HUES64 (cell line): ENCODE results near the gene SLCO6A1.

ENCODE experiments used
- H3K27ac ChIP-seq: 2 replicates; pipeline ENCODE4 v1.7.0; 2013; ENCODE audit warnings: low read depth, low read length, inconsistent platforms
- H3K27me3 ChIP-seq: 2 replicates; pipeline ENCODE4 v1.6.1; 2013; ENCODE audit warnings: mild to moderate bottlenecking, low read length; ENCODE audit not compliant: insufficient read depth
- H3K36me3 ChIP-seq: 2 replicates; pipeline ENCODE4 v1.6.1; 2013; ENCODE audit warnings: mild to moderate bottlenecking, low read length; ENCODE audit not compliant: insufficient read depth
- H3K4me1 ChIP-seq: 2 replicates; pipeline ENCODE4 v1.6.1; 2013; ENCODE audit warnings: mild to moderate bottlenecking, low read length, moderate library complexity; ENCODE audit not compliant: insufficient read depth
- H3K4me3 ChIP-seq: 2 replicates; pipeline ENCODE4 v1.5.1; 2013; ENCODE audit warnings: mild to moderate bottlenecking, low read length, moderate library complexity
- H3K9ac ChIP-seq: 2 replicates; pipeline ENCODE4 v1.6.1; 2013; ENCODE audit warnings: mild to moderate bottlenecking, low read depth, low read length
- H3K9me3 ChIP-seq: 2 replicates; pipeline ENCODE4 v1.6.1; 2013; ENCODE audit warnings: low read depth, low read length; ENCODE audit not compliant: insufficient read depth
- WGBS: fragments of 150-250, 120-280 bp; methylation state at CpG from one replicate; pipeline ENCODE4 v1.1.7; 2013; ENCODE audit warnings: missing lambda C conversion rate; 5-methylcytosine and 5-hydroxymethylcytosine counted together

Gene SLCO6A1

DNA sequence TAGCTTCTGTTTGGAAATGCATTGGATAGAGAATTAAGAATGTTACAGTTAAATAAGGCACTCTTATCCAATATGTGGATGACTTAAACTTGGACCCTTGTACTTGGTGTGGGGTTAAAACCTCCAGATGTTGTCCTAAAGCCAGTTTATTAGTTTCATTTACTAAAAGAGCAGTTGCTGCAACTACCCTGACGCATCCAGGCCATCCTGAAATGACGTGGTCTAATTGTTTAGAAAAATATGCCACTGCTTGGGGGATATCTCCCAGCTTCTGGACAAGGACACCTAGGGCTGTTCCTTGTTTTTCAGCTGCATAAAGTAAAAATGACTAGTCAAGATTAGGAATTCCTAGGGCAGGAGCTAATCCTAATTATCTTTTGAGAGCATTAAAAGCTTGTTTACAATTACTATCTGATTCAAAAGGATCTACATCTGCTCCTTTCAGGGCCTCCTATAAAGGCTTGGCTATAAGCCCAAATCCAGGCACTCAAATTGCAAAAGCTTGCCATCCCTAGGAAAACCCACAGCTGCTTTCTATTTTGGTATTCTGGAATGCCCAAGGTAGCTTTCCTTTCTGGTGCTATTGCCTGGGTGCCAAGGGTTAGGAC, 157.0 kb downstream of the SLCO6A1 start:
- no peaks in the 10 kb centered on the region for H3K36me3 ChIP-seq
- WGBS, result 94% methylated on average over 2 of the region's 2 CpGs

DNA sequence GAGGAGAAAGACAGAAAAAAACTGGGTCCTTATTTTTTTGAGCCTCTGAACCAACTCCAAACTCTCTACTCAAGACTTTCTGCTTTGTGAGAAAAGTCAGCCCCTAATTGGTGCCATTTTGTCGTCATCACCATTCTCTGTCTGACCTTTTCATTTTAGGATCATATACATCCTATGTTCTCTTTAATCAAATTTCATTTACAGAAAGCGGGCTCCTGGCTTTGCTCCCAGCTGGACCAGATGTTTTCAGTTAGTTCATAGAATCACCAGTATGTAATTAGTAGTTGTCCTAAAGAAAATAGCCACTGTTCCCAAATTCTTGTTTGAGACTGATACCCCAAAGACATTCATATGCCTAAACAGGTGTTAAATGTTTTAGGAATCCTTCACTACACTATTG, 174.1 kb downstream of the SLCO6A1 start:
- Histone ChIP-seq H3K9ac (no peak overlapping the region), H3K9me3 (no peaks in the 10 kb centered on the region), H3K27ac (no peak overlapping the region), H3K4me3 (no peak overlapping the region), H3K27me3 (no peaks in the 10 kb centered on the region), H3K4me1 (no peaks in the 10 kb centered on the region), H3K36me3 (no peaks in the 10 kb centered on the region)
- 96% methylated on average over 2 of the region's 2 CpGs for WGBS

More for the DNA sequence above, 157.0 kb downstream of the SLCO6A1 start:
- Histone ChIP-seq H3K4me3 (no peak overlapping the region), H3K27me3 (peaks cover 24% of the 10 kb centered on the region), H3K4me1 (no peaks in the 10 kb centered on the region), H3K27ac (no peak overlapping the region), H3K9ac (no peak overlapping the region), H3K9me3 (no peaks in the 10 kb centered on the region)
